ENCODE measurements around the gene NUDT1.

NUDT1 gene

GRCh38 chr7:2241580-2242540 is at the start of gene NUDT1, which contains the start of gene MRM2:
TSS of gene NUDT1 (plus strand) at chr7:2242226. CDS start at chr7:2244575, 2,349 bp downstream.
TSS of gene MRM2 (minus strand) at chr7:2242205. CDS start at chr7:2242169, 36 bp downstream.
- DNase-seq (ENCODE audit: low read depth, low spot score), result no peak

- no peak for DNase-seq (ENCODE audit: low read depth, low spot score)
Observed at GRCh38 chr7:2192831-2193534, 49.0 kb upstream of the NUDT1 start.

- no peak for DNase-seq (ENCODE audit: low read depth, low spot score)
Observed at GRCh38 chr7:2193575-2194305, 48.3 kb upstream of the NUDT1 start.

GRCh38 chr7:2195400-2196246 is 46.4 kb upstream of the NUDT1 start:
- DNase-seq (ENCODE audit: low read depth, low spot score), result no peak

GRCh38 chr7:2196381-2197378 is 45.3 kb upstream of the NUDT1 start:
- DNase-seq (ENCODE audit: low read depth, low spot score), result no peak

- DNase-seq (ENCODE audit: low read depth, low spot score), result no peak
Observed at GRCh38 chr7:2197436-2198155, 44.4 kb upstream of the NUDT1 start.

- no peak for DNase-seq (ENCODE audit: low read depth, low spot score)
Observed at GRCh38 chr7:2198206-2198605, 43.8 kb upstream of the NUDT1 start.

GRCh38 chr7:2198760-2199159 is 43.3 kb upstream of the NUDT1 start:
- DNase-seq (ENCODE audit: low read depth, low spot score), result no peak

GRCh38 chr7:2199528-2199927 is 42.5 kb upstream of the NUDT1 start:
- DNase-seq (ENCODE audit: low read depth, low spot score), result no peak

GRCh38 chr7:2199956-2200583 is 42.0 kb upstream of the NUDT1 start:
- DNase-seq (ENCODE audit: low read depth, low spot score), result no peak

- no peak for DNase-seq (ENCODE audit: low read depth, low spot score)
Observed at GRCh38 chr7:2200584-2200980, 41.4 kb upstream of the NUDT1 start.

GRCh38 chr7:2201128-2201527 is 40.9 kb upstream of the NUDT1 start:
- no peak for DNase-seq (ENCODE audit: low read depth, low spot score)

GRCh38 chr7:2201686-2202360 is 40.2 kb upstream of the NUDT1 start:
- DNase-seq (ENCODE audit: low read depth, low spot score), result no peak

- DNase-seq (ENCODE audit: low read depth, low spot score), result no peak
Observed at GRCh38 chr7:2202361-2202761, 39.7 kb upstream of the NUDT1 start.

- DNase-seq (ENCODE audit: low read depth, low spot score), result no peak
Observed at GRCh38 chr7:2202901-2203765, 38.9 kb upstream of the NUDT1 start.

GRCh38 chr7:2203766-2204300 is 38.2 kb upstream of the NUDT1 start:
- DNase-seq (ENCODE audit: low read depth, low spot score), result no peak

- no peak for DNase-seq (ENCODE audit: low read depth, low spot score)
Observed at GRCh38 chr7:2204446-2204845, 37.6 kb upstream of the NUDT1 start.
